Activated T-cell treated with anti-CD3 and anti-CD28 coated beads, Interleukin-2, amount 50 U/mL, for 72 hours (primary cell): Measurements from ENCODE around the gene CRACR2A. TPM values are rescaled to one million over a fixed set of nuclear protein-coding genes. Genes with fewer than 3 reads are reported as not detected.
A peak's percentile ranks its signal among the peaks of the same experiment; 100 is the strongest.

Source experiments
- ATAC-seq, 2 donors: fragments of 150-1000 bp; cut with Tn5 transposase; replicated peaks in 1 of 2; 2 replicates each; pipeline ENCODE4 v1.10.0; 2021; ENCODE audit warnings: moderate library complexity in 2 of 2, mild to moderate bottlenecking in 1 of 2
- DNase-seq, 2 donors: peaks; one replicate each; pipeline ENCODE4 v3.0.0; 2021 to 2022; ENCODE audit warnings: mixed read lengths in 1 of 2
- H3K27ac Mint-ChIP-seq: one replicate; pipeline ENCODE4 v1.8.0; 2022; ENCODE audit warnings: mild to moderate bottlenecking, moderate library complexity, mixed read lengths
- H3K27me3 Mint-ChIP-seq: one replicate; pipeline ENCODE4 v1.8.0; 2022; ENCODE audit warnings: low read depth, mixed read lengths
- H3K36me3 Mint-ChIP-seq, 2 donors: one replicate each; pipeline ENCODE4 v1.8.0; 2022; ENCODE audit warnings: mixed read lengths in 2 of 2, mild to moderate bottlenecking in 1 of 2; ENCODE audit not compliant: insufficient read depth in 2 of 2
- H3K4me1 Mint-ChIP-seq: one replicate; pipeline ENCODE4 v1.8.0; 2022; ENCODE audit warnings: low read depth, mixed read lengths
- H3K4me3 Mint-ChIP-seq, 2 donors: one replicate each; pipeline ENCODE4 v1.8.0; 2022; ENCODE audit warnings: mild to moderate bottlenecking in 2 of 2, mixed read lengths in 2 of 2, moderate library complexity in 2 of 2
- H3K9me3 Mint-ChIP-seq, 2 donors: one replicate each; pipeline ENCODE4 v1.8.0; 2022; ENCODE audit warnings: mixed read lengths in 2 of 2
- total RNA-seq, 2 donors: library from RNA; stranded (reverse); gene quantifications; one replicate each; pipeline ENCODE4 v1.2.3, GENCODE V29; 2022

CRACR2A gene
- total RNA-seq, 2 donors from 2014 or later, result 20.0 to 25.5 TPM

DNA sequence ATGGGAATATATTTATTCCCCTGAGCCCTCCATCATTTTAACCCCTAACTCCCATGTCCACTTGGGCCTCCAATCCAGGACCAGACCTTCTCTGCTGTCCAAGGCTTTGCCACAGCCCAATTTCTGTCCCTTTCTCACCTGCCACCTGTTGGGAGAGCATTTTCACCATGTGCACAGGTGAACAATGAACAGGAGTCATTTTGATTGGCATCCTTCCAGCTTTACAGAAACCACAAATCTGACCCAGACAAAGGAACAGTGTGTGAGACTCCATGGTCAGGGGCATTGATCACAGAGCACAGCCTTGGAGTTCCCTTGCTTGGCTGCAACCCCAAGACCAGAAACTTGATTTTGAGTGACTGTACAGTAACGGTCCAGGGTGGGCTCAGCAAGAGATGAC, 91.9 kb downstream of the CRACR2A start:
- Mint-ChIP-seq H3K9me3 (no peaks in the 10 kb centered on the region), H3K4me1 (no peaks in the 10 kb centered on the region), H3K4me3 (no peak overlapping the region), H3K27me3 (no peaks in the 10 kb centered on the region), H3K27ac (no peak overlapping the region), H3K36me3 (peaks cover 2 to 12% of the 10 kb centered on the region in 2 donors)
- ATAC-seq, result no peak
- DNase-seq, result no peak

DNA sequence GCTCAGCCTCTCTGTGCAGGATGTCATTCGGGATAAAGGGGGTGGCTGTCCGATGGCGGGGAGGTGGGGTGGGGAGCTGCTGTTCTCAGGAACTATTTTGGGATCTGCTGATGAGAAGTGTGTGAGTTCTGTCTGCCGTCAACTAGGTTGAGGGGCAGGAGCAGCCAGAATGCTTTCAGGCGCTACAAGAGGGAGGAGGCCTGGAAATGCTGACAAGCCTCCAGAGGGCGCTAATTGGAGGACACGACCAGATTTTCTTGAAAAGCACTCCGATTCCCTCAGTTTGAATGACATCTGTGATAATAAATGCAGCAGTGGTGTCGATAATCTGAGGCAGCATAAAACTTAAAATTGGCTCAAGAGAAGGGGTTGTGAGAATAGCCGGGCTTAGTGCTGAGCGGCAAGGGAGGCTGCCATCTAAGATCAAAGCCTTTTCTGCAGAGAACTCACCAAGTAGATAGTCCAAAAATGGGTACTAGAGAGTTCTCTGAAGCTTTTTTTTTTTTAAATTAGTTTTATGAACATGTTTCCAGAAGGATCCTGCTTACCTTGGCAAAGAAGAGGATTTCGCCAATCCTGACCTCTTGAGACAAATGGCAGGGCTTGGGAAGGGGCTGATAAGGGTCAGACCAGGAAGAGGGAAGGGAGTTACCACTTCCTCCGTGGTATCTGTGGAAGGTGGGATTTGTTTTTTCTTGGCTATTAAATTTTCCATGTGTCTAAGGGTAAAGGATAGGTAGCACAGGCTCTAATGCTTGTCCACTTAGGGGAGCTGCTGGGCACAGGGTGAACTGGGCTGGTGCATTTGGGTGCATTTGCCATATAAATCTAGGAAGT, 94.4 kb downstream of the CRACR2A start:
- Mint-ChIP-seq H3K36me3 (peaks cover 0 to 7% of the 10 kb centered on the region in 2 donors), H3K27me3 (no peaks in the 10 kb centered on the region), H3K9me3 (no peaks in the 10 kb centered on the region), H3K27ac (no peak overlapping the region), H3K4me1 (no peaks in the 10 kb centered on the region), H3K4me3 (no peak overlapping the region)
- DNase-seq (peak; percentile 27 to 32), ATAC-seq (no peak)

DNA sequence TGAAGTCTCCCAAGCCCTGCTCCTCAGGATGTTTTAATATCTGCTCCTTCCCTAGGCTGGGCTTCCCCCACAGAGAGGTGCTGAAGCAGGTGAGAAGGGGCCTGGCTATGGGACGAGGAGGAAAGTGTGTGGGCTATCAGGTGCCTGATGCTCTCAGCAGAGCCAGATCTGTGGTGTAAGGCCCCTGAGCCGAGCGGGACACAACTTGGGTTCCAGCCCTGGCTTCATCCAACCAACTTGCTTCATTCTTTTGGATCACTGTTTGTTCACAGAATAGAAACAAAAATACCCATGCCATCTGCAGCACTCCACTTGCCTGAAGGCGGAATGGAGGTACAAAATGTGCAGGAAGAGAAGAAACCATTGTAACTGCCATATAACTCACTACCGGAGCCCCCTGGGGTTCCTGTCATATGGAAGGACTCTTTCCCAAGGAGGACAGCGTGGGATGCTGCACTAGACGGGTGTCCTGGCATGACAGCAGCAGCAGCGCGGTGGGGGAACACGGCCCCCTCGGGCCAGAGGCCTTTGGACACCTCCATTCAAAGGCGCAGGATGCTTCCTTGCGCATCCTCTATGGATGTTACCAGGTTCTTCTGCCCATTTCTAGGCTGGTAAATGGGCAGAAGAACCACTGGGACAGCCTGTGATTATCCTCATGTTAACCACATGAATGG, 95.8 kb downstream of the CRACR2A start:
- ATAC-seq (no peak), DNase-seq (no peak)
- H3K4me3 Mint-ChIP-seq, result no peak overlapping the region
- no peaks in the 10 kb centered on the region for H3K9me3 Mint-ChIP-seq
- no peaks in the 10 kb centered on the region for H3K4me1 Mint-ChIP-seq
- H3K27ac Mint-ChIP-seq, result no peak overlapping the region
- H3K27me3 Mint-ChIP-seq, result no peaks in the 10 kb centered on the region
- H3K36me3 Mint-ChIP-seq, result peaks cover 0 to 7% of the 10 kb centered on the region in 2 donors

DNA sequence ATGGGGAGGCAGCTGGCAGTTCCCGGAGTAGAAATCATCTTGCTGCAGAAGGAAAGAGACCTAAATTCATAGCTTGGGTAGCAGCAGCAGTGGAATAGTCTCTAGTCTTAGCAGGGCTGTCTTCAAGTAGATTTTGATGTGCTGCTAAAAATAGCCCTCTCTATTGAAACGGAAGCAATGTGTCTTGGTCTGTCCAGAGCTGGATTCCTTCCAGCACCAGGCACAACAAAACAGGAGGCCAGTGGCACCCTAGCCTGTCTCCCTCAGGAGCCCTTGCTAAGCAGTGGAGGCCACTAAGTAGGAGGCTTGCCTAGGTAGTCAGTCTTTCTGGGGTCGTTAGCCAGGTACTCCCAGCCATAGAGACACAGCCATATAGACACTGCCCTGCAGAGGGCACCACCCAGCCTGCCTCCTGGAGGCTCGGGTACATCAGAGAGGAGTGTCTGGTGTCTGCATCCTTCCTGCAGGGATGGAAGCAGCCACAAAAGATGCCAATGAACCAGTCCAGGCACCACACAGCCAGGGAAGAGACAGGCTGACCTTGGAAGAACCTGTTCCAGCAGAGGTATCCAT, 97.5 kb downstream of the CRACR2A start:
- H3K4me1 Mint-ChIP-seq, result no peaks in the 10 kb centered on the region
- no peaks in the 10 kb centered on the region for H3K9me3 Mint-ChIP-seq
- ATAC-seq (peak; percentile 30 to 40), DNase-seq (peak; percentile 15)
- no peak overlapping the region for H3K4me3 Mint-ChIP-seq
- no peaks in the 10 kb centered on the region for H3K27me3 Mint-ChIP-seq
- H3K27ac Mint-ChIP-seq, result no peak overlapping the region
- peaks cover 0 to 6% of the 10 kb centered on the region in 2 donors for H3K36me3 Mint-ChIP-seq

DNA sequence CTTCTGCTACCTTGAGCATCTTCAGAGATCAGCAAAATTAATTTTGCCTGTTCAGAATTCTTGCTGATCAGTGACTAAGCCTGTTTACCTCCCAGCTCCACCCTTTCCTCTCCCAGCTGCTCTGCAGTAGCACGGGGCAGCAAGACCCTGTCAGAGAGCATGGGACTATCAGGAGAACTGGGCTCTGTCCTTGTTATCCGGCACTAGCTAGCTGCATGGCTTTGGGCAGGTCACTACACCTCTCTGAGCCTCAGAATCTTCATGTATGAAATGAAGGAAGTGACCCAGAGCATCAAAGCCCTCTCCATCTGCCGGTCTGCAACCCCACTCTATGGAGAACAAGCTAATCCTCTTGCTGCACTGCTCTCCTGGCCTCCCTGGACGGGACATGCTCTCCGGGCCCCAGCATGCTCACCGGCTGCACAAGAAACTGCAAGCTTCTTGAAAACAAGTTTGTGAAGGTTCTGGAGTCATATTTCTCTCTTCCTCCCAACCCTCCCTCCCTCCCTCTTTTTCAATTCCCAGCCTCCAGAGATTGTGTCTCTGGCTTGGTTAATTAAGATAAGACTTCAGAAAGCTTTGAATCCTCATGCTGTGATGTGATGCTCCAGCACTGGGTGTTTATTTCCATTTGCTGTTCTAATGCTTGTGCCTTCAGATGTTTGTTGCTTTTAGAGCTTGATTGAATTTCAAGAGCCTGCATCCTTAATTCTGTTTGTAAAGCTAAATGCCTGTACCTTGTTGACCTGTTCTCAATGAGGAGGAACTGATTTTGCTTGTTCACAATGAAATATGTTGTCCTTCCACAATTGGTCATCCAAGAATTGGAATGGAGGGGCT, 101.1 kb downstream of the CRACR2A start:
- peaks cover 0 to 2% of the 10 kb centered on the region in 2 donors for H3K36me3 Mint-ChIP-seq

DNA sequence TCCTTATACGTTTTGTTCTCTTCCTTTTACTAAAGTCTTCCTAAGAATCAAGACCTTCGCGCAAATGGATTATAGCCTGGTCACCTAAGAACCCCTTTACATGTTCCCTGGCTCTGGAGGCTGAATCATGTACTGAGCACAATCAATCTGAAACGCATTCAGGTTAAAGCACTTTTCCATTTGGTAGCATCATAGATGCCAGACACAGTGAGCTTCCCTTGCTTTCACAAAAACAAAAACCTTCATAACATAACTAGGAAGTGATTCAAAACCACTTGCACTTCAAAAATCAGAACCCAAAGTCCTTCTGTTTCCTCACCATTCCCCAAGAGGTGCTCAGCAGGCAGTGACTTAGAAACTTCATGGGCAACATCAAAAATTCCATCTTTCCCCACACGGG, 105.4 kb downstream of the CRACR2A start:
- Mint-ChIP-seq H3K36me3 (peaks cover 3 to 5% of the 10 kb centered on the region in 2 donors), H3K27ac (peak overlapping the region; percentile 79)

More for the DNA sequence above, 101.1 kb downstream of the CRACR2A start:
- H3K4me3 Mint-ChIP-seq, result no peak overlapping the region
- ATAC-seq (no peak), DNase-seq (no peak)
- no peaks in the 10 kb centered on the region for H3K9me3 Mint-ChIP-seq
- H3K27ac Mint-ChIP-seq, result peak overlapping the region; percentile 72
- H3K27me3 Mint-ChIP-seq, result no peaks in the 10 kb centered on the region
- H3K4me1 Mint-ChIP-seq, result no peaks in the 10 kb centered on the region

DNA sequence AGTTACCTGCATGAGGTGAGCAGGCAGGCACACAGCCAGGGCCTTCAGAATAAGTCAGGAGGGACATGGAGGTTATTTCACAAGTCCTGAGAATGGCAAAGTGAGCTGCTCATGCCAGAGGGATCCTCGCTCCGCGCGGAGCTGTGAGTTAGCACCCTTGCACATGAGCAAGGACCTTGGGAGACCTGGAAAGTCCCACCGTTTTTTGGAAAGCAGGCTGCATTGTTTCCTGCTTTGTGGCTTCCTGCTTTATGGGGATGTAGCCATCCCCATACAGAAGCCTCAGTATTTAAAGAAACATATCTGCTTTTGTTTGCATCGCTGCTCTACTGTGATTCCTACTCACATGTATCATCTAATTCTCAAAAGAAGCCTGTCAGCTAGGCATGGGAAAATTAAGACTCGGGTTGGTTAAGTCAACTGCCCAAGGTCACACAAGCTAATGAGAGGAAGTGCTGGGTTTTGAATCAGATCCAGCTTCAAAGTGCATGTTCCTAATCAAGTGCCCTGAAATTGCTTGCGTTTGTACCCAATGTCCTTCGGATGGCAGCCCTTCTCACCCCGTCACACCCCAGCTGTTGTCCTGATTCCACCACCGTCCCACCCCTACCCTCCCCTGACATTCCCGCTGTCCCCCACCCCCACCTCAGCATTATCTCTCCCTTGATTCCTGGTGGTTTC, 106.2 kb downstream of the CRACR2A start:
- Mint-ChIP-seq H3K4me1 (no peaks in the 10 kb centered on the region), H3K4me3 (no peak overlapping the region), H3K27me3 (no peaks in the 10 kb centered on the region), H3K36me3 (peaks cover 3 to 5% of the 10 kb centered on the region in 2 donors), H3K27ac (peak overlapping the region; percentile 21), H3K9me3 (no peaks in the 10 kb centered on the region)
- DNase-seq, result no peak
- ATAC-seq, result no peak

More for the DNA sequence above, 105.4 kb downstream of the CRACR2A start:
- Mint-ChIP-seq H3K27me3 (no peaks in the 10 kb centered on the region), H3K9me3 (no peaks in the 10 kb centered on the region), H3K4me3 (no peak overlapping the region), H3K4me1 (no peaks in the 10 kb centered on the region)
- DNase-seq (no peak), ATAC-seq (no peak)

DNA sequence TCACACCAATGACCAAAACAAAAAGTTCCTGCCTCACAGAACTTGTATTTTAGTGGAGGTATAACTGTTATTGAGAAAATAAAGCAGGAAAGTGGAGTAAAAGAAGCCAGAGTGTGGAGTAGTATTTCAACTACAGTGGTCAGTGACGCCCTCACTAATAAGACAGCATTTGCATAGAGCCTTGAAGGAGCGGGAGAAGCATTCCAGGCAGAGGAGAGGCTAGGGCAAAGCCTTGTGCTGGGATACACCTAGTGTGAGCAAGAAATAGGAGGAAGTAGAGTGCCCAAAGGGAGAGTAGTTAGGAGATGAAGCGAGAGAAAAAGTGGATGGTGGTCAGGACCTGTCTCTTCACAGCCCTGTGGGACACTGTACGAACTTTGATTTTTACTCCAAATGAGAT, 107.8 kb downstream of the CRACR2A start:
- Mint-ChIP-seq H3K27ac (no peak overlapping the region), H3K9me3 (no peaks in the 10 kb centered on the region), H3K4me1 (no peaks in the 10 kb centered on the region), H3K4me3 (no peak overlapping the region), H3K36me3 (peaks cover 3 to 5% of the 10 kb centered on the region in 2 donors), H3K27me3 (no peaks in the 10 kb centered on the region)
- ATAC-seq (no peak), DNase-seq (no peak)

DNA sequence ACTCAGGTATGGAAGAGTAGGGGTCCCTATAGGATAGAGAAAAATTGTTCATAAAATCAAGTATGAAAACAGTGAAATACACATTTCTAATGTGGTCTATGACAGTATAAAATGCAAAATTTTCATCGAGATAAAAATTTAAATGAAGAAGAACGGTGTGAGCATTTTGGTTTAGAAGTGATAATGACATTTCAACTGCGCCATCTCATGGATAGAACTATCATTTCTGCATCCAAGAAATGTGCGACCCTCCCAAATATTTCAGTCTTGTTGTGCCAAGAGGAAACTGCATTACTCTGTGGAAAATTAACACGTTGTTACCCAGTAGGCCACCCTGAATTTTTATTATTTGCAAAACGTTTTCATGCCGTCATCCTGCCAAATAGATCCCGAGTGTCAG, 108.8 kb downstream of the CRACR2A start:
- H3K4me3 Mint-ChIP-seq, result no peak overlapping the region
- no peak for ATAC-seq
- H3K27ac Mint-ChIP-seq, result no peak overlapping the region
- no peak for DNase-seq
- H3K4me1 Mint-ChIP-seq, result no peaks in the 10 kb centered on the region
- no peaks in the 10 kb centered on the region for H3K27me3 Mint-ChIP-seq
- peaks cover 3 to 5% of the 10 kb centered on the region in 2 donors for H3K36me3 Mint-ChIP-seq
- H3K9me3 Mint-ChIP-seq, result no peaks in the 10 kb centered on the region

DNA sequence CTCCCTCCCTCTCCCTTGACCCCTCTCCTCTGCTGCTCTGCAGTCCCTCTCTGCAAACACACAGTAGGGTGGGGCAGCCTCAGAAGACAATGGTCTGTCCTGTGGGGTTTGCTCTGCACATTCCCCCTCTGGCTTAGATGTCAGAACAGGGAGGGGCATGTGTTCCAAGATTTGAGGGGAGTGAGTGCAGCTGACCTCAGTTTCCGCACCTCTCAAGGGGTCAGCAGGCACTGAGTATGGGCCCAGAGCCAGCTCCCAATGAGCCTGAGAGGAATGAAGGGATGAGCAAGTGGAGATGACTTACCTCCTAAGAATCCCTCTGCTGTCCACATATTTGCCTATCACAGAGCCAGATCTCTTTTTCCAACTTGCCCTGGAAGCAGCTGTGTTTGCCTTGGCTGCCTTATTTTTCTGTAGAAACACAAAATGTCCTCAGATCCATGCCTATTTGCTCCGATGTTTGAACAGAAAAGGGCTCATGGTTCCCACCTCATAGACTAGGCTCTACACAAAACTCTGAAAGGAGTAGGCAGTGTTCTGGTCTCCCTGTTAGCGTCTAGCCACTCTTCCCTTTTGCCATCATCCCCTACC, 111.4 kb downstream of the CRACR2A start:
- no peaks in the 10 kb centered on the region for H3K9me3 Mint-ChIP-seq
- no peaks in the 10 kb centered on the region for H3K27me3 Mint-ChIP-seq
- H3K27ac Mint-ChIP-seq, result no peak overlapping the region
- ATAC-seq (no peak), DNase-seq (no peak)
- H3K36me3 Mint-ChIP-seq, result peaks cover 3 to 6% of the 10 kb centered on the region in 2 donors
- H3K4me1 Mint-ChIP-seq, result no peaks in the 10 kb centered on the region
- H3K4me3 Mint-ChIP-seq, result no peak overlapping the region

DNA sequence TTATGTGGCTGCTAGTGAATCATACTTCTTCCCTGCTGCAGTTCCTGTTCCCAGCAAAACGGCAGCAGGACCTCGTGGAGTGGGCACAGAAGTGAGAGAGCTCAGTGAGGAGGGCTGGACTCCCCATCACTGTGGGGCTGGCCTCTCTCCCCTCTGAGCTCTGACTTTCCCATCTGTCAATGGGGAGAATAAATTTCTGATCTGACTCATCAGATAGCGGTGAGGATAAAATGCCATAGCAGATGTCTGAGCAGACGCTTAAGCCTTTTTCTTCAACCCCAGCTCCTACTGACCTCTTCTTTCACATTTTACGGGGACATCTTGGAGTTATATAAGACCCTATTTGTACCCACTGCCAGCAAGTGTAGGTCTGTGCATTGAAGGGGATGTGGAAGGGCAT, 116.6 kb downstream of the CRACR2A start:
- Mint-ChIP-seq H3K27me3 (no peaks in the 10 kb centered on the region), H3K36me3 (peaks cover 0 to 3% of the 10 kb centered on the region in 2 donors)

DNA sequence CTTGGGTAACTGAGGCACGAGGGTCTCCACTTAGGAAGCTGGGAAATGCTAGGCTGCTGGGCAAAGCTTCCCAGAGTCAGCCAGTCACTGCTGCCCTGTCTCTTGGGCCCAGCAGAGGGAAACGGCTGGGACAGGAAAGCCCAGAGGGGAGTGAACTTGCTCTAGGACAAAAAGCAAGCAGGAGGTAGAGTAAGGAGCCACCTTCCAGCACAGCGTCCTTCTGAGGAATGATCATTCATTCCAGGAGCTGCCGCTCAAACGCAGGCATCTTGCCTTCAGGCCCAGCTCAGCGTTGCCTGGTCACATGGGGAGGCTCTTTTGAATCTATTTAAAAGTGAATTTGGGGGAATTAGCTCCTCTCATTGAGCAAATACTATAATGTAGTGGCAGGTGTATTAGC, 118.6 kb downstream of the CRACR2A start:
- Mint-ChIP-seq H3K4me3 (no peak overlapping the region), H3K4me1 (peaks cover 12% of the 10 kb centered on the region), H3K36me3 (peaks cover 0 to 3% of the 10 kb centered on the region in 2 donors), H3K27me3 (no peaks in the 10 kb centered on the region), H3K9me3 (no peaks in the 10 kb centered on the region), H3K27ac (no peak overlapping the region)
- ATAC-seq, result no peak
- no peak for DNase-seq

More for the DNA sequence above, 116.6 kb downstream of the CRACR2A start:
- ATAC-seq (no peak), DNase-seq (no peak)
- no peak overlapping the region for H3K27ac Mint-ChIP-seq
- peaks cover 12% of the 10 kb centered on the region for H3K4me1 Mint-ChIP-seq
- no peaks in the 10 kb centered on the region for H3K9me3 Mint-ChIP-seq
- no peak overlapping the region for H3K4me3 Mint-ChIP-seq
